ENCODE measurements around the gene MAGEA6.

DNA sequence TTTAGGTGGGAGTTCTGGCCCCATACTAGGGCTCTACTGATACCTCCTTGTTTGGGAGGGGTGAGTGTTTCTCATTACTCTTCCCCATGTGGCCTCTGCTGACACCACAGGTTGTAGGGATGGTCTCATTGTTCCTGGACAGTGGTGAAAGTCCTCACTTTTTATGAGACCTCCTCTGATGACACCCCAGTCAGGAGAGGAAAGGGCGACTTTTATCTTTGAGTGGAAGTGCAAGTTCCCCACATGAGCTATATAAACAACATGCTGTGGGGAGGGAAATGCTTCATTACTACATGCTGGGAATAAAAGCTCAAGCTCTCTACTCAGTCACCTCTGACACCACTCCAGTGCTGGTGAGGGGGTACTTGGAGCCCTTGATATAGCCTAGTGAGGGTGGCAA, 29.5 kb upstream of the MAGEA6 start:
- TF ChIP-seq, protein P1, sequence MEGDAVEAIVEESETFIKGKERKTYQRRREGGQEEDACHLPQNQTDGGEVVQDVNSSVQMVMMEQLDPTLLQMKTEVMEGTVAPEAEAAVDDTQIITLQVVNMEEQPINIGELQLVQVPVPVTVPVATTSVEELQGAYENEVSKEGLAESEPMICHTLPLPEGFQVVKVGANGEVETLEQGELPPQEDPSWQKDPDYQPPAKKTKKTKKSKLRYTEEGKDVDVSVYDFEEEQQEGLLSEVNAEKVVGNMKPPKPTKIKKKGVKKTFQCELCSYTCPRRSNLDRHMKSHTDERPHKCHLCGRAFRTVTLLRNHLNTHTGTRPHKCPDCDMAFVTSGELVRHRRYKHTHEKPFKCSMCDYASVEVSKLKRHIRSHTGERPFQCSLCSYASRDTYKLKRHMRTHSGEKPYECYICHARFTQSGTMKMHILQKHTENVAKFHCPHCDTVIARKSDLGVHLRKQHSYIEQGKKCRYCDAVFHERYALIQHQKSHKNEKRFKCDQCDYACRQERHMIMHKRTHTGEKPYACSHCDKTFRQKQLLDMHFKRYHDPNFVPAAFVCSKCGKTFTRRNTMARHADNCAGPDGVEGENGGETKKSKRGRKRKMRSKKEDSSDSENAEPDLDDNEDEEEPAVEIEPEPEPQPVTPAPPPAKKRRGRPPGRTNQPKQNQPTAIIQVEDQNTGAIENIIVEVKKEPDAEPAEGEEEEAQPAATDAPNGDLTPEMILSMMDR (IDR thresholded peaks at IDR 0.05; ENCODE audit: poor library complexity), result no peak
- no peak for TF ChIP-seq EZH2 (IDR thresholded peaks at IDR 0.05; ENCODE audit: borderline replicate concordance)

Measured in hepatocyte (in vitro differentiated cells).